Endothelial cell of umbilical vein (primary cell): ENCODE results near the gene SRRM5. TPM values are rescaled to one million over a fixed set of nuclear protein-coding genes. Genes with fewer than 3 reads are reported as not detected.

Experiments
- BruUV-seq: library from RNA; stranded (reverse); fragments of 400-500 nt; replicated peaks from 2 replicates; lab custom pipeline; 2021; lab: Mats Ljungman, UMichigan
- CTCF ChIA-PET: fragments of 300-600, 350-600 bp; sonication (Branson Sonifier 250); formaldehyde crosslinking; loops from one replicate; lab custom pipeline; 2021; ENCODE audit warnings: antibody characterized with exemption, inconsistent platforms; lab: Charles Lee
- POLR2A ChIA-PET: fragments of 300-600, 350-600 bp; sonication (Branson Sonifier 250); formaldehyde crosslinking; loops from one replicate; lab custom pipeline; 2021; ENCODE audit warnings: antibody characterized with exemption, inconsistent platforms; lab: Charles Lee
- DNase-seq: peaks from one replicate; pipeline ENCODE4 v3.0.0-alpha.2; 2011; ENCODE audit warnings: low read depth, low spot score
- FAIRE-seq: peaks from 2 replicates; lab custom pipeline; 2011; peaks lifted over from hg19 to GRCh38; lab: Jason Lieb, UNC
- H2AFZ ChIP-seq: 2 replicates; pipeline ENCODE4 v1.6.0; 2012; ENCODE audit warnings: low read depth, low read length, control low read depth, inconsistent platforms
- H3K27ac ChIP-seq: 2 replicates; pipeline ENCODE4 v1.5.1; 2011; ENCODE audit warnings: low read depth, mild to moderate bottlenecking, control low read depth, low read length, moderate library complexity; ENCODE audit not compliant: insufficient read depth
- H3K27me3 ChIP-seq, 2 experiments: 2 replicates each; pipeline versions ENCODE4 v1.6.0 to v1.6.1; 2011; ENCODE audit warnings: low read length in 2 of 2, mixed read lengths in 1 of 2; ENCODE audit not compliant: control insufficient read depth in 2 of 2, insufficient read depth in 2 of 2
- H3K36me3 ChIP-seq, 2 experiments: 2 replicates in 1 of 2; 3 replicates in 1 of 2; pipeline ENCODE4 v1.5.1; 2011; ENCODE audit warnings: low read length in 2 of 2, mild to moderate bottlenecking in 1 of 2, moderate library complexity in 1 of 2; ENCODE audit not compliant: control insufficient read depth in 2 of 2, insufficient read depth in 2 of 2; ENCODE audit errors: extremely low read depth in 1 of 2
- H3K4me1 ChIP-seq: 3 replicates; pipeline ENCODE4 v1.5.1; 2011; ENCODE audit warnings: mild to moderate bottlenecking, low read length; ENCODE audit not compliant: control insufficient read depth, insufficient read depth; ENCODE audit errors: extremely low read depth
- H3K4me2 ChIP-seq: 2 replicates; pipeline ENCODE4 v1.6.1; 2011; ENCODE audit warnings: low read length, control low read depth, mixed read lengths; ENCODE audit not compliant: insufficient read depth
- H3K4me3 ChIP-seq, 3 experiments: fragments of 200-600 bp in 1 of 3; sonication (generic), shearing (Covaris generic) in 1 of 3; replicated peaks in 1 of 3; 2 replicates each; pipeline ENCODE4 v1.5.1; 2011 to 2016; ENCODE audit warnings: control low read depth in 3 of 3, low read length in 3 of 3, mild to moderate bottlenecking in 2 of 3, inconsistent platforms in 1 of 3, low read depth in 1 of 3, moderate library complexity in 1 of 3; ENCODE audit not compliant: insufficient read depth in 1 of 3
- H3K79me2 ChIP-seq: 2 replicates; pipeline ENCODE4 v1.6.0; 2012; ENCODE audit warnings: low read length, inconsistent platforms; ENCODE audit not compliant: control insufficient read depth, insufficient read depth
- H3K9ac ChIP-seq: replicated peaks from 2 replicates; pipeline ENCODE3; 2011; ENCODE audit warnings: low read length, control low read depth; ENCODE audit not compliant: insufficient read depth; ENCODE audit errors: extremely low read depth
- H3K9me1 ChIP-seq: replicated peaks from 3 replicates; pipeline ENCODE4 v1.6.0; 2011; ENCODE audit warnings: mild to moderate bottlenecking, low read length; ENCODE audit not compliant: control insufficient read depth, insufficient read depth; ENCODE audit errors: extremely low read depth
- H3K9me3 ChIP-seq: replicated peaks from 2 replicates; pipeline ENCODE4 v1.5.1; 2012; ENCODE audit warnings: low read length, inconsistent platforms; ENCODE audit not compliant: control insufficient read depth, insufficient read depth
- H4K20me1 ChIP-seq: replicated peaks from 2 replicates; pipeline ENCODE3; 2011; ENCODE audit warnings: mild to moderate bottlenecking, low read length; ENCODE audit not compliant: control insufficient read depth, insufficient read depth; ENCODE audit errors: extremely low read depth
- EZH2 ChIP-seq: IDR thresholded peaks from 2 replicates; pipeline ENCODE4 v1.6.1; 2012; ENCODE audit warnings: borderline replicate concordance, low read depth, mild to moderate bottlenecking, moderate library complexity, low read length, inconsistent platforms; ENCODE audit not compliant: severe bottlenecking
- FOS ChIP-seq: IDR thresholded peaks from 2 replicates; pipeline ENCODE4 v1.6.1; 2011; ENCODE audit warnings: mild to moderate bottlenecking, low read length, moderate library complexity, borderline replicate concordance; ENCODE audit not compliant: insufficient read depth
- GATA2 ChIP-seq: IDR thresholded peaks from 2 replicates; pipeline ENCODE4 v1.7.0; 2011; ENCODE audit warnings: low read depth, mild to moderate bottlenecking, moderate library complexity, mixed read lengths, low read length; ENCODE audit not compliant: insufficient read length, insufficient read depth
- JUN ChIP-seq: IDR thresholded peaks from 2 replicates; pipeline ENCODE4 v1.6.1; 2011; ENCODE audit warnings: borderline replicate concordance, low read depth; ENCODE audit not compliant: insufficient read length, insufficient read depth
- MYC ChIP-seq: IDR thresholded peaks from one replicate; pipeline ENCODE4 v1.6.1; 2011; ENCODE audit warnings: mild to moderate bottlenecking, low read depth, low read length
- POLR2A ChIP-seq: IDR thresholded peaks from 2 replicates; pipeline ENCODE4 v1.6.1; 2012; ENCODE audit warnings: low read depth, mild to moderate bottlenecking, control low read depth, low read length
- POLR2AphosphoS5 ChIP-seq: IDR thresholded peaks from 2 replicates; pipeline ENCODE4 v1.6.1; 2012; ENCODE audit warnings: low read depth, mild to moderate bottlenecking, control low read depth, low read length, moderate library complexity; ENCODE audit not compliant: insufficient read depth
- dilution Hi-C: fragments of 300-500 bp; cut with MboI; formaldehyde crosslinking; loops from one replicate; pipeline ENCODE4 v1.15.0; 2019; ENCODE audit warnings: low sequenced_read_pairs; ENCODE audit not compliant: extremely low pct_ligation_motif_present
- intact Hi-C: fragments of 100-400 bp; cut with micrococcal nuclease; formaldehyde crosslinking; loops from one replicate; pipeline ENCODE4 v1.10.0; 2022
- polyA plus RNA-seq, 4 experiments: library from polyadenylated mRNA; depleted of rRNA in 3 of 4; stranded (reverse) in 3 of 4; unstranded in 1 of 4; fragments of >200 nt; gene quantifications; 2 replicates each; pipeline versions ENCODE4 v1.2.1 to v1.2.3, GENCODE V29; 2011 to 2012; ENCODE audit warnings: missing spikeins in 1 of 4
- total RNA-seq: library from RNA; stranded (reverse); gene quantifications from 2 replicates; pipeline ENCODE4 v1.2.3, GENCODE V29; 2021
- TF ChIP-seq, protein P1 (sequence below), 2 donors: IDR thresholded peaks; 1 replicate in 1 of 2; 2 replicates in 1 of 2; pipeline ENCODE4 v1.5.1; 2011; ENCODE audit warnings: low read length in 2 of 2, mild to moderate bottlenecking in 2 of 2, moderate library complexity in 2 of 2, control low read depth in 1 of 2, inconsistent platforms in 1 of 2, low read depth in 1 of 2; ENCODE audit not compliant: insufficient read depth in 1 of 2; ENCODE audit errors: extremely low read depth in 1 of 2
- TF ChIP-seq, protein P2 (sequence below): IDR thresholded peaks from 2 replicates; pipeline ENCODE4 v1.6.1; 2011; ENCODE audit not compliant: insufficient read depth, insufficient read length

SRRM5 gene
- total and polyA plus RNA-seq, 2 donors (not counting 3 experiments of a cell fraction or from before 2014, with no cell fraction given), result 0.17 to 0.27 TPM

GRCh38 chr19:43625918-43626579 lies 14.2 kb downstream of the SRRM5 start:
- no peaks in the 10 kb centered on the region for H3K9me3 ChIP-seq
- H4K20me1 ChIP-seq, result no peaks in the 10 kb centered on the region
- no peak for FAIRE-seq
- no peaks in the 10 kb centered on the region for H3K27me3 ChIP-seq
- H3K9me1 ChIP-seq, result no peaks in the 10 kb centered on the region
- H3K4me1 ChIP-seq, result no peaks in the 10 kb centered on the region
- no peaks in the 10 kb centered on the region for H3K79me2 ChIP-seq
- ChIA-PET POLR2A (no interaction called here), CTCF (interaction anchor here (0.6 kb wide), 1 partner anchor 9 kb away, joined by 3 read pairs; no protein-coding TSS in a partner anchor)
- intact Hi-C loops (no loop called here), dilution Hi-C loops (no loop called here)
- no peaks in the 10 kb centered on the region for H3K36me3 ChIP-seq
- TF ChIP-seq POLR2A (no peak), FOS (no peak), POLR2AphosphoS5 (no peak), GATA2 (no peak), MYC (no peak), JUN (no peak), EZH2 (no peak)
- TF ChIP-seq, protein P1, sequence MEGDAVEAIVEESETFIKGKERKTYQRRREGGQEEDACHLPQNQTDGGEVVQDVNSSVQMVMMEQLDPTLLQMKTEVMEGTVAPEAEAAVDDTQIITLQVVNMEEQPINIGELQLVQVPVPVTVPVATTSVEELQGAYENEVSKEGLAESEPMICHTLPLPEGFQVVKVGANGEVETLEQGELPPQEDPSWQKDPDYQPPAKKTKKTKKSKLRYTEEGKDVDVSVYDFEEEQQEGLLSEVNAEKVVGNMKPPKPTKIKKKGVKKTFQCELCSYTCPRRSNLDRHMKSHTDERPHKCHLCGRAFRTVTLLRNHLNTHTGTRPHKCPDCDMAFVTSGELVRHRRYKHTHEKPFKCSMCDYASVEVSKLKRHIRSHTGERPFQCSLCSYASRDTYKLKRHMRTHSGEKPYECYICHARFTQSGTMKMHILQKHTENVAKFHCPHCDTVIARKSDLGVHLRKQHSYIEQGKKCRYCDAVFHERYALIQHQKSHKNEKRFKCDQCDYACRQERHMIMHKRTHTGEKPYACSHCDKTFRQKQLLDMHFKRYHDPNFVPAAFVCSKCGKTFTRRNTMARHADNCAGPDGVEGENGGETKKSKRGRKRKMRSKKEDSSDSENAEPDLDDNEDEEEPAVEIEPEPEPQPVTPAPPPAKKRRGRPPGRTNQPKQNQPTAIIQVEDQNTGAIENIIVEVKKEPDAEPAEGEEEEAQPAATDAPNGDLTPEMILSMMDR (IDR thresholded peaks at IDR 0.05; ENCODE audit: extremely low read depth in 1 of 2, insufficient read depth in 1 of 2, low read depth in 1 of 2, low read length in 2 of 2), result no peak
- TF ChIP-seq, protein P2, sequence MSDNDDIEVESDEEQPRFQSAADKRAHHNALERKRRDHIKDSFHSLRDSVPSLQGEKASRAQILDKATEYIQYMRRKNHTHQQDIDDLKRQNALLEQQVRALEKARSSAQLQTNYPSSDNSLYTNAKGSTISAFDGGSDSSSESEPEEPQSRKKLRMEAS, result no peak
- H3K9ac ChIP-seq, result no peak overlapping the region
- H2AFZ ChIP-seq, result no peak overlapping the region
- H3K4me2 ChIP-seq, result no peak overlapping the region
- DNase-seq, result no peak
- no peak overlapping the region for H3K4me3 ChIP-seq
- no peak overlapping the region for H3K27ac ChIP-seq
- no TSS peak for BruUV-seq
